A549 (cell line): Measurements from ENCODE around the gene FOXK1.

Source experiments
- CHD2 ChIP-seq: fragments of 150-350 bp; IDR thresholded peaks from 2 replicates; pipeline ENCODE4 v1.6.1; 2014; ENCODE audit warnings: low read length; ENCODE audit not compliant: partially characterized antibody
- ESRRA ChIP-seq: fragments of 150-350 bp; IDR thresholded peaks from 2 replicates; pipeline ENCODE4 v1.6.1; 2014; ENCODE audit warnings: mild to moderate bottlenecking, low read length, borderline replicate concordance
- KDM1A ChIP-seq: fragments of 200-600 bp; sonication (generic); IDR thresholded peaks from 2 replicates; pipeline ENCODE4 v1.6.1; 2016; ENCODE audit warnings: low read depth, mild to moderate bottlenecking
- MAFK ChIP-seq: fragments of 450-650 bp; IDR thresholded peaks from 2 replicates; pipeline ENCODE4 v1.6.1; 2014; ENCODE audit not compliant: partially characterized antibody
- POLR2A ChIP-seq: IDR thresholded peaks from 2 replicates; pipeline ENCODE4 v1.6.1; 2012; ENCODE audit warnings: mild to moderate bottlenecking, low read length
- SMC3 ChIP-seq: fragments of >200 bp; sonication (Bioruptor Twin); formaldehyde crosslinking; IDR thresholded peaks from 3 replicates; pipeline ENCODE4 v1.6.1; 2018; ENCODE audit warnings: inconsistent platforms
- SREBF2 ChIP-seq: fragments of 450-650 bp; IDR thresholded peaks from 2 replicates; pipeline ENCODE4 v1.6.1; 2014; ENCODE audit warnings: mild to moderate bottlenecking, moderate library complexity
- TF ChIP-seq, protein P1 (sequence below): fragments of >200 bp; sonication (Bioruptor Twin); formaldehyde crosslinking; IDR thresholded peaks from 3 replicates; pipeline ENCODE4 v1.5.1; 2016

DNA sequence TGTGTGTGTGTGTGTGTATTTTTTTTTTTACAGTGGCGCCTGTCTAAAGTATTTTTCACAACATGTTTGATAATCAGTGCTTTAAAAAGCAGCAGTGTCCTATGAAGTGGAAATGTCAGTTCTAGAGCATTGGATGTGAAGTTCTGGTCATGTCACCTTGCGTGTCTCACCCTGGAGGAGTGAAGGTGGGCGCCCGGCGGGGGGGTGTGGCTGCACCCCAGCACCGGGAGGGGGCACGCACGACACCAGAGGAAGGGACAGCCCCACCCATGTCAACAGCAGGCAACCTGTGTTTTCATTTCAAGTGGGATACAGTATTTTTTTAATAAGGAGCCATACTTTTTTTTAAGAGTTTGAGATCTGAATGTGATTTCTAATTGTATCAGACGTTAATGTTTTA, 88.8 kb downstream of the FOXK1 start:
- TF ChIP-seq, protein P1, sequence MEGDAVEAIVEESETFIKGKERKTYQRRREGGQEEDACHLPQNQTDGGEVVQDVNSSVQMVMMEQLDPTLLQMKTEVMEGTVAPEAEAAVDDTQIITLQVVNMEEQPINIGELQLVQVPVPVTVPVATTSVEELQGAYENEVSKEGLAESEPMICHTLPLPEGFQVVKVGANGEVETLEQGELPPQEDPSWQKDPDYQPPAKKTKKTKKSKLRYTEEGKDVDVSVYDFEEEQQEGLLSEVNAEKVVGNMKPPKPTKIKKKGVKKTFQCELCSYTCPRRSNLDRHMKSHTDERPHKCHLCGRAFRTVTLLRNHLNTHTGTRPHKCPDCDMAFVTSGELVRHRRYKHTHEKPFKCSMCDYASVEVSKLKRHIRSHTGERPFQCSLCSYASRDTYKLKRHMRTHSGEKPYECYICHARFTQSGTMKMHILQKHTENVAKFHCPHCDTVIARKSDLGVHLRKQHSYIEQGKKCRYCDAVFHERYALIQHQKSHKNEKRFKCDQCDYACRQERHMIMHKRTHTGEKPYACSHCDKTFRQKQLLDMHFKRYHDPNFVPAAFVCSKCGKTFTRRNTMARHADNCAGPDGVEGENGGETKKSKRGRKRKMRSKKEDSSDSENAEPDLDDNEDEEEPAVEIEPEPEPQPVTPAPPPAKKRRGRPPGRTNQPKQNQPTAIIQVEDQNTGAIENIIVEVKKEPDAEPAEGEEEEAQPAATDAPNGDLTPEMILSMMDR = no peak
- TF ChIP-seq ESRRA (no peak), SREBF2 (no peak), CHD2 (no peak), MAFK (no peak), POLR2A (no peak), SMC3 (no peak), KDM1A (no peak)
